RWPE1 (cell line): ENCODE measurements around the gene POLN.

Source experiments
- CTCF ChIA-PET: fragments of 350-600 bp; sonication (Branson Sonifier 250); formaldehyde crosslinking; extraction: SDS; loops from one replicate; lab custom pipeline; 2021; lab: Yijun Ruan, JAX
- POLR2A ChIA-PET: fragments of 400-600 bp; formaldehyde crosslinking; extraction: SDS; loops from one replicate; lab custom pipeline; 2020; ENCODE audit warnings: antibody characterized with exemption; ENCODE audit not compliant: low non-redundant PET; lab: Yijun Ruan, JAX
- DNase-seq: peaks from one replicate; pipeline ENCODE4 v3.0.0; 2012; ENCODE audit warnings: low spot score
- H3K27ac ChIP-seq: fragments of 450-650 bp; 2 replicates; pipeline ENCODE4 v1.5.1; 2017
- CTCF ChIP-seq: fragments of 450-650 bp; conservative IDR thresholded peaks from 2 replicates; pipeline ENCODE4 v1.5.1; 2017; ENCODE audit warnings: low read depth, mild to moderate bottlenecking

Gene POLN

GRCh38 chr4:2046031-2046961, 195.6 kb downstream of the POLN start:
- ChIA-PET CTCF (no interaction called here), POLR2A (no interaction called here)
- no peak overlapping the region for H3K27ac ChIP-seq
- no peak for DNase-seq
- no peak for TF ChIP-seq CTCF

GRCh38 chr4:2045518-2045951, 196.4 kb downstream of the POLN start:
- no peak for DNase-seq
- no peak for TF ChIP-seq CTCF
- ChIA-PET POLR2A (no interaction called here), CTCF (interaction anchor here (0.7 kb wide), 1 partner anchor 14 kb away, joined by 4 read pairs; no protein-coding TSS in a partner anchor)
- no peak overlapping the region for H3K27ac ChIP-seq

DNA sequence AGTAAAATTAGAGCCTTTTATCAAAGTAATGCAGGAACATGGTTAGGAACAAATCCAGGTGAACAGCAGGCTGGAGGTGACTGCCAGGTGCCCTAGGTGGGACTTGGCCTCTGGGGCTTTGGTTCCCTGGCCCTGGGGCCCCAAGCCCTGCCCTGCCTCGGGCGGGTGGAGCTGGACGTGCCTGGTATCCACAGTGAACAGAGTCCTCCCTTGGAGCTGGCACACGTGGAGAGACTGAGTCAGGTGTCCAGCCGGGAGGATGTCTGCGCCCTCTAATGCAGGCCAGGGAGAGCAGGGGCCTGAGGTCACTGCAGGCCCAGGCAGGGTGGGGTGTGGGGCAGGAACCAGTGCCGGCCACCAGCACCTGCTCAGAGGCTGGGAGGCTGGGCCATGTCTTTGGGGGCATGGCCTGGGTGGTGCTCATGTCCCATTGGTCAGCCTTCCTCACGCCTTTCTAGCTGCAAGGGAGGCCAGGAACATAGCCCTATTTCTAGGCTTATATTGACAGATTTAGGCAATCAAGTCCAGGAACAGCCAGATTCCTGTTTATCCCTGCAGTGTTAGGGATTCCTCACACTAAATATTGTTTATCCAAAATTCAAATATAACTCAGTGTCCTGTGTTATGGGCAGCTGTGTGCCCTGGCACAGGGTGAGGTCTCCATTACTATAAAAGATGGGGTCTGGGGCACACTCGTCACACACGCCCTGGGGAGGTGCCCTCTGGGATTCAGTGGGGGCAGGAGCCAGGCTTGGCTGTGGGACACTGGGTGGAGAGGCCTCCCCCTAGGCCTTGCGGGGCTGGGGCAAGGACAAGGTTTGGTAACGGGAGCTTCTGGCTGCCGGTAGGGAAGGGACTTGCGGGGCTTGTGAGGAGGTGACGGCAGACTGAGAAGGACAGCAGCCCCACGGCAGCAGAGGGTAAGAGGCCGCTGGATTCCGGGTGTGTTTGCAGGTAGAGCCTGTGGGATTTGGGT, 197.1 kb downstream of the POLN start:
- ChIA-PET POLR2A (no interaction called here), CTCF (interaction anchor here (0.7 kb wide), 1 partner anchor 13 kb away, joined by 4 read pairs; no protein-coding TSS in a partner anchor)
- no peak for TF ChIP-seq CTCF
- no peak overlapping the region for H3K27ac ChIP-seq
- no peak for DNase-seq

- no peak for TF ChIP-seq CTCF
- CTCF ChIA-PET = no interaction called here
- DNase-seq = no peak
- H3K27ac ChIP-seq = no peak overlapping the region
- POLR2A ChIA-PET = no interaction called here
Measured at GRCh38 chr4:2044119-2044485, 197.8 kb downstream of the POLN start.

DNA sequence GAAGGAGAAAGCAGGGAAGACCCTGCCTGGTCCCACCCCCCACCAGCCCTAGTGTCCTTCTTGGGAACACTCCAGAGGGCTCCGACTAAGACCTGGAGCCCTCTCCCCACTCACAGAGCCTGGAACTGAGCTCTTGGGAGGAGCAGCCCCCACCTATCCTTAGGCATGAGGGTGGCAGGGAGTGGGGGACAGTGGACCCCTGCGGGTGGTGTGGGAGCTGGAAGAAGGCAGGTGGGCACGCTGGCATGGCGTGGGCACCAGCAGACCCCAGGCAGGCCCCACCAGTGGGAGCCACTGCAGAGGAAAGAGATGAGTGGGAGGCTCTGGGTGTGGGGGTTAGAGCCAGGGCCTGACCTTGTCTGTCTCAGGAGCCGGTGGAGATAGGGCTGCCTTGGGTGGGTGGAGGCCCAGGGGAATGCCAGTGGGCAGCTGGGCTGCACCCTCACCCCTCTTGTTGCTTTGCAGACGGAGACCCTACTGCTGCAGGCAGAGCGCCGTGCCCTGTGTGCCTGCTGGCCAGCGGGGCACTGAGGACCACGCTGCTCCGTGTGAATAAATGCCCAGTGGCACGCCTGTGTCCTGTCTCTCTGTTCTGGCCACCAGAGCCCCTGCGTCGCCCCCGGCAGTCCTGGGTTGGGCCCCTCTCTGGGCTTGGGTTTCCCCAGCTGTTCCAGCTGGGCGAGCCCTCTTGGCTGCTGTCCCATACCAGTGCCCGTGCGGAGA, 198.4 kb downstream of the POLN start:
- ChIA-PET POLR2A (no interaction called here), CTCF (interaction anchor here (0.7 kb wide), 1 partner anchor 133 kb away, joined by 3 read pairs; no protein-coding TSS in a partner anchor)
- no peak for TF ChIP-seq CTCF
- H3K27ac ChIP-seq = no peak overlapping the region
- DNase-seq = no peak

- POLR2A ChIA-PET = no interaction called here
Measured at GRCh38 chr4:2042947-2043395, 198.9 kb downstream of the POLN start.

More at GRCh38 chr4:2042947-2043395, 198.9 kb downstream of the POLN start:
- H3K27ac ChIP-seq = no peak overlapping the region
- CTCF ChIA-PET = interaction anchor here (0.7 kb wide), 1 partner anchor 133 kb away, joined by 3 read pairs; no protein-coding TSS in a partner anchor
- no peak for TF ChIP-seq CTCF
- no peak for DNase-seq
